ENCODE results near the gene CCDC24.

DNA sequence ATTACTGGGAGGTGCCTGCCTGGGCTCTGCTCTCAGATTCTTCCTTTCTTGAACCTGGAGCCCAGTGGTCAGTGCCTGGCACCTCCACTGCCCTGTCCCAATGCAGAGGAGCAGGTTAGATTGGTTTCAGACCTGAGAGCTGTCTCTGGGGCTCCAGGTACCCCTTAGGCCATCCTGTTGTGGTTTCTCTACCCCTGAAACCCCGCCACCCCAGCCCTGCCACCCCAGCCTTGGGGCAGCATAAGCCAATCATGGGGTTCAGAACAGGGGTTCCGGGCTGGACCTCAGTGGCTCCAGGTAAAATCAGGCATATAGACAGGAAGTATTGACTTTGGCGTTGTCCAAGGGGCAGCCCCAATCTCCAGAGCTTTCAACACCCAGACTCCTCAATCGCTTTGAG lies 43.0 kb downstream of the CCDC24 start:
- TF ChIP-seq, protein P1, sequence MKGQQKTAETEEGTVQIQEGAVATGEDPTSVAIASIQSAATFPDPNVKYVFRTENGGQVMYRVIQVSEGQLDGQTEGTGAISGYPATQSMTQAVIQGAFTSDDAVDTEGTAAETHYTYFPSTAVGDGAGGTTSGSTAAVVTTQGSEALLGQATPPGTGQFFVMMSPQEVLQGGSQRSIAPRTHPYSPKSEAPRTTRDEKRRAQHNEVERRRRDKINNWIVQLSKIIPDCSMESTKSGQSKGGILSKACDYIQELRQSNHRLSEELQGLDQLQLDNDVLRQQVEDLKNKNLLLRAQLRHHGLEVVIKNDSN (IDR thresholded peaks at IDR 0.05) = no peak
- TF ChIP-seq CEBPB (IDR thresholded peaks at IDR 0.05) (no peak), CREB1 (IDR thresholded peaks at IDR 0.05; ENCODE audit: low read depth) (no peak), REST (IDR thresholded peaks at IDR 0.05; ENCODE audit: low read depth) (no peak), ZBTB7A (IDR thresholded peaks at IDR 0.05; ENCODE audit: low read depth) (no peak), MAX (IDR thresholded peaks at IDR 0.05) (no peak), TAF1 (IDR thresholded peaks at IDR 0.05; ENCODE audit: low read depth) (no peak), EP300 (IDR thresholded peaks at IDR 0.05; ENCODE audit: borderline replicate concordance) (no peak), TEAD4 (IDR thresholded peaks at IDR 0.05) (no peak), YY1 (IDR thresholded peaks at IDR 0.05; ENCODE audit: low read depth) (no peak), RAD21 (IDR thresholded peaks at IDR 0.05; ENCODE audit: low read depth) (no peak)
